Measurements from ENCODE around the gene PLA2G12A. TPM values are rescaled to one million over a fixed set of nuclear protein-coding genes. Genes with fewer than 3 reads are reported as not detected.

Gene PLA2G12A
- total and polyA plus RNA-seq, 10 of the 15 experiments (the other 5 are each of a cell fraction or from before 2014, with no cell fraction given) = 3.7 to 36.8 (median 15.5) TPM

- no peak overlapping the region for H2AFZ ChIP-seq (ENCODE audit: control insufficient read depth, low read depth, low read length)
- no peak overlapping the region for H3K27ac ChIP-seq (ENCODE audit: control insufficient read depth, insufficient read depth)
- no peak overlapping the region for H3K9ac ChIP-seq (ENCODE audit: control insufficient read depth, insufficient read depth, low read length)
- H3K36me3 ChIP-seq (ENCODE audit: control insufficient read depth in 2 of 2, insufficient read depth in 2 of 2, low read length in 1 of 2) = no peaks in the 10 kb centered on the region
- FAIRE-seq (no peak), ATAC-seq (no peak), DNase-seq (ENCODE audit: low read depth, low spot score) (no peak)
- BruUV-seq (replicated peaks) = no TSS peak
- no peaks in the 10 kb centered on the region for H4K20me1 ChIP-seq (ENCODE audit: control insufficient read depth, insufficient read depth)
- no peaks in the 10 kb centered on the region for H3K27me3 ChIP-seq (replicated peaks in 1 of 2; ENCODE audit: control insufficient read depth in 2 of 2, insufficient read depth in 2 of 2, low read length in 1 of 2)
- ChIA-PET POLR2A (no interaction called here), CTCF (interaction anchor here (0.7 kb wide), 1 partner anchor 113 kb away, joined by 3 read pairs; no protein-coding TSS in a partner anchor), RAD21 (ENCODE audit: unreplicated experiment) (no interaction called here), SMC1A (ENCODE audit: uncharacterized antibody, unreplicated experiment) (interaction anchor here (0.6 to 1.1 kb wide), 6 partner anchors 9 to 484 kb away, joined by 3 to 4 read pairs (median 3); no protein-coding TSS in a partner anchor)
- H3K4me2 ChIP-seq (ENCODE audit: control insufficient read depth, insufficient read depth) = no peak overlapping the region
- no peak overlapping the region for H3K4me3 ChIP-seq
- TF ChIP-seq NR2F1 (conservative IDR thresholded peaks at IDR 0.05) (no peak), POLR2AphosphoS5 (IDR thresholded peaks at IDR 0.05; ENCODE audit: low read length) (no peak), NR2C2 (IDR thresholded peaks at IDR 0.05; ENCODE audit: borderline replicate concordance, control insufficient read depth, insufficient read length, low read depth) (no peak), ZNF217 (IDR thresholded peaks at IDR 0.05) (no peak), ATF2 (IDR thresholded peaks at IDR 0.05; ENCODE audit: low read length) (no peak), NFIC (IDR thresholded peaks at IDR 0.05; ENCODE audit: low read depth, low read length) (no peak), PAX8 (IDR thresholded peaks at IDR 0.05) (no peak), HSF1 (IDR thresholded peaks at IDR 0.05; ENCODE audit: low read depth, low read length) (no peak), ZNF384 (IDR thresholded peaks at IDR 0.05; ENCODE audit: borderline replicate concordance, low read depth, low read length) (no peak), NBN (IDR thresholded peaks at IDR 0.05) (no peak), PAX5 (IDR thresholded peaks at IDR 0.05; ENCODE audit: borderline replicate concordance, low read depth, low read length) (no peak)
- TF ChIP-seq, protein P1, sequence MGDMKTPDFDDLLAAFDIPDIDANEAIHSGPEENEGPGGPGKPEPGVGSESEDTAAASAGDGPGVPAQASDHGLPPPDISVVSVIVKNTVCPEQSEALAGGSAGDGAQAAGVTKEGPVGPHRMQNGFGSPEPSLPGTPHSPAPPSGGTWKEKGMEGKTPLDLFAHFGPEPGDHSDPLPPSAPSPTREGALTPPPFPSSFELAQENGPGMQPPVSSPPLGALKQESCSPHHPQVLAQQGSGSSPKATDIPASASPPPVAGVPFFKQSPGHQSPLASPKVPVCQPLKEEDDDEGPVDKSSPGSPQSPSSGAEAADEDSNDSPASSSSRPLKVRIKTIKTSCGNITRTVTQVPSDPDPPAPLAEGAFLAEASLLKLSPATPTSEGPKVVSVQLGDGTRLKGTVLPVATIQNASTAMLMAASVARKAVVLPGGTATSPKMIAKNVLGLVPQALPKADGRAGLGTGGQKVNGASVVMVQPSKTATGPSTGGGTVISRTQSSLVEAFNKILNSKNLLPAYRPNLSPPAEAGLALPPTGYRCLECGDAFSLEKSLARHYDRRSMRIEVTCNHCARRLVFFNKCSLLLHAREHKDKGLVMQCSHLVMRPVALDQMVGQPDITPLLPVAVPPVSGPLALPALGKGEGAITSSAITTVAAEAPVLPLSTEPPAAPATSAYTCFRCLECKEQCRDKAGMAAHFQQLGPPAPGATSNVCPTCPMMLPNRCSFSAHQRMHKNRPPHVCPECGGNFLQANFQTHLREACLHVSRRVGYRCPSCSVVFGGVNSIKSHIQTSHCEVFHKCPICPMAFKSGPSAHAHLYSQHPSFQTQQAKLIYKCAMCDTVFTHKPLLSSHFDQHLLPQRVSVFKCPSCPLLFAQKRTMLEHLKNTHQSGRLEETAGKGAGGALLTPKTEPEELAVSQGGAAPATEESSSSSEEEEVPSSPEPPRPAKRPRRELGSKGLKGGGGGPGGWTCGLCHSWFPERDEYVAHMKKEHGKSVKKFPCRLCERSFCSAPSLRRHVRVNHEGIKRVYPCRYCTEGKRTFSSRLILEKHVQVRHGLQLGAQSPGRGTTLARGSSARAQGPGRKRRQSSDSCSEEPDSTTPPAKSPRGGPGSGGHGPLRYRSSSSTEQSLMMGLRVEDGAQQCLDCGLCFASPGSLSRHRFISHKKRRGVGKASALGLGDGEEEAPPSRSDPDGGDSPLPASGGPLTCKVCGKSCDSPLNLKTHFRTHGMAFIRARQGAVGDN (IDR thresholded peaks at IDR 0.05) = no peak
- no peaks in the 10 kb centered on the region for H3K79me2 ChIP-seq (ENCODE audit: control insufficient read depth, insufficient read depth, low read length)
- WGBS (ENCODE audit: insufficient coverage, insufficient replicate concordance, low lambda C conversion rate, missing lambda C conversion rate) = 49% methylated on average over 4 of the region's 4 CpGs
- in situ Hi-C loops (cut with MboI) = no loop called here
- intact Hi-C loops (cut with micrococcal nuclease; ENCODE audit: unreplicated experiment) = no loop called here
- no peaks in the 10 kb centered on the region for H3K4me1 ChIP-seq (ENCODE audit: control insufficient read depth, insufficient read depth, low read length)
- H3K9me3 ChIP-seq (replicated peaks; ENCODE audit: control insufficient read depth, insufficient read depth, low read length) = no peaks in the 10 kb centered on the region
These were observed 22.0 kb upstream of the PLA2G12A start for GRCh38 chr4:109751852-109752251.
